Adrenal gland (tissue), 5 donors: Measurements from ENCODE around the gene TBC1D14.

Experiments
- POLR2A ChIP-seq, 2 donors: fragments of 450-650 bp; IDR thresholded peaks; one replicate each; pipeline ENCODE4 v1.6.1; 2017; ENCODE audit warnings: antibody characterized with exemption in 2 of 2, mild to moderate bottlenecking in 2 of 2, moderate library complexity in 1 of 2
- TF ChIP-seq, protein P1 (sequence below), 6 experiments: fragments of 450-650 bp in 4 of 6; fragments of 200-600 bp in 2 of 6; sonication (generic) in 1 of 6; IDR thresholded peaks; 1 replicate in 5 of 6; 2 replicates in 1 of 6; pipeline versions ENCODE4 v1.5.1 to v1.8.0; 2016 to 2021; ENCODE audit warnings: antibody characterized with exemption in 6 of 6, mild to moderate bottlenecking in 2 of 6, moderate library complexity in 1 of 6
- donor health status: DM: no; HTN: no; CAD: no.

DNA sequence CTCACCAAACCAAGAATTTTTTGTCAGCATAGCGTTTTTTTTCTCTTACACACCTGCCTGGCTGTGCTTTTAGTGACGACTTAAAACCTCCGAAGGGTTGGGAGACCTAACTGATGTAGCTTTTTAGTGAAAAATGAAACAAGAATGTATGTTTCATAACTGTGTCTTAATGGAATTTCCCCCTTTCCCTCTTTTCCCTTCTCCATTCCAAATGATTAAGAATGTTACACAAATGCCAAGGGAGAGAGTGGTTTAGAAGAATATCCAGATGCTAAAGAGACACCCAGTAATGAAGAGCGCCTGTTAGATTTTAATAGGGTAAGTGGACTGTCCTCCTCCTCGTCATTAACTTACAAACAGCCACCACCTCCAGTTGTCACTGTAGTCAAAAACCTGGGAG is 33.2 kb upstream of the TBC1D14 start:
- TF ChIP-seq, protein P1, sequence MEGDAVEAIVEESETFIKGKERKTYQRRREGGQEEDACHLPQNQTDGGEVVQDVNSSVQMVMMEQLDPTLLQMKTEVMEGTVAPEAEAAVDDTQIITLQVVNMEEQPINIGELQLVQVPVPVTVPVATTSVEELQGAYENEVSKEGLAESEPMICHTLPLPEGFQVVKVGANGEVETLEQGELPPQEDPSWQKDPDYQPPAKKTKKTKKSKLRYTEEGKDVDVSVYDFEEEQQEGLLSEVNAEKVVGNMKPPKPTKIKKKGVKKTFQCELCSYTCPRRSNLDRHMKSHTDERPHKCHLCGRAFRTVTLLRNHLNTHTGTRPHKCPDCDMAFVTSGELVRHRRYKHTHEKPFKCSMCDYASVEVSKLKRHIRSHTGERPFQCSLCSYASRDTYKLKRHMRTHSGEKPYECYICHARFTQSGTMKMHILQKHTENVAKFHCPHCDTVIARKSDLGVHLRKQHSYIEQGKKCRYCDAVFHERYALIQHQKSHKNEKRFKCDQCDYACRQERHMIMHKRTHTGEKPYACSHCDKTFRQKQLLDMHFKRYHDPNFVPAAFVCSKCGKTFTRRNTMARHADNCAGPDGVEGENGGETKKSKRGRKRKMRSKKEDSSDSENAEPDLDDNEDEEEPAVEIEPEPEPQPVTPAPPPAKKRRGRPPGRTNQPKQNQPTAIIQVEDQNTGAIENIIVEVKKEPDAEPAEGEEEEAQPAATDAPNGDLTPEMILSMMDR (IDR thresholded peaks at IDR 0.05): no peak
- TF ChIP-seq POLR2A (IDR thresholded peaks at IDR 0.05): no peak
